Neural cell (in vitro differentiated cells): ENCODE results near the gene FAM184A.

ENCODE experiments used
- EP300 ChIP-seq: fragments of 450-650 bp; conservative IDR thresholded peaks from 2 replicates; pipeline ENCODE4 v1.6.1; 2014; ENCODE audit warnings: antibody characterized with exemption, mild to moderate bottlenecking, moderate library complexity; ENCODE audit not compliant: poor library complexity, severe bottlenecking
- EZH2 ChIP-seq: fragments of 200-600, 300-800 bp; shearing (Covaris generic), sonication (generic); IDR thresholded peaks from 2 replicates; pipeline ENCODE4 v1.6.1; 2014; ENCODE audit warnings: antibody characterized with exemption, low read length, borderline replicate concordance, mild to moderate bottlenecking; ENCODE audit not compliant: insufficient read depth, poor library complexity, severe bottlenecking
- POLR2AphosphoS5 ChIP-seq: IDR thresholded peaks from 2 replicates; pipeline ENCODE4 v1.6.1; 2012
- SMC3 ChIP-seq: fragments of 450-650 bp; conservative IDR thresholded peaks from 2 replicates; pipeline ENCODE4 v1.6.1; 2014; ENCODE audit warnings: antibody characterized with exemption, mild to moderate bottlenecking, moderate library complexity; ENCODE audit not compliant: poor library complexity
- TAF1 ChIP-seq: IDR thresholded peaks from 2 replicates; pipeline ENCODE4 v1.6.1; 2012; ENCODE audit warnings: low read depth
- TF ChIP-seq, protein P1 (sequence below): fragments of 450-650 bp; IDR thresholded peaks from 2 replicates; pipeline ENCODE4 v1.5.1; 2014; ENCODE audit warnings: antibody characterized with exemption, mild to moderate bottlenecking, moderate library complexity; ENCODE audit not compliant: poor library complexity, severe bottlenecking
- TF ChIP-seq, protein P2 (sequence below): IDR thresholded peaks from 2 replicates; pipeline ENCODE4 v1.6.1; 2012; ENCODE audit warnings: borderline replicate concordance

DNA sequence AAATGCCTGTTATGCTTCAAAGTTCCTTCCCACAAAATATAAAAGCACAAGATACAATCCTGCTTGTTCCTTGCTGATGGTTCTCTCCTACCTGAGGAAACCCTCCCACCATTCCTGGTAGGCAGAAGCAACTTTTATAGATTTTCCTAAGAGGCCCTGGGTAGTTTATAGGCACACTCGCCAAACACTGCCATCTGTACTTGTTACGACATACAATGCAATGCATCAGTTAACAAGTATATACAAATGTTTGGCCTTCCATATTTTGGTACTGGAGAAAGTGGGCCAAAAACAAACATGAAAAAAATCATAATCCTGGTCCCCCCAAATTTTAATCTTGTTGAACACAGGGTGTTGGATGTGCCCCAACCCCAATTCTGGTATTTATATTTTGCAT, 160.1 kb downstream of the FAM184A start:
- TF ChIP-seq, protein P1, sequence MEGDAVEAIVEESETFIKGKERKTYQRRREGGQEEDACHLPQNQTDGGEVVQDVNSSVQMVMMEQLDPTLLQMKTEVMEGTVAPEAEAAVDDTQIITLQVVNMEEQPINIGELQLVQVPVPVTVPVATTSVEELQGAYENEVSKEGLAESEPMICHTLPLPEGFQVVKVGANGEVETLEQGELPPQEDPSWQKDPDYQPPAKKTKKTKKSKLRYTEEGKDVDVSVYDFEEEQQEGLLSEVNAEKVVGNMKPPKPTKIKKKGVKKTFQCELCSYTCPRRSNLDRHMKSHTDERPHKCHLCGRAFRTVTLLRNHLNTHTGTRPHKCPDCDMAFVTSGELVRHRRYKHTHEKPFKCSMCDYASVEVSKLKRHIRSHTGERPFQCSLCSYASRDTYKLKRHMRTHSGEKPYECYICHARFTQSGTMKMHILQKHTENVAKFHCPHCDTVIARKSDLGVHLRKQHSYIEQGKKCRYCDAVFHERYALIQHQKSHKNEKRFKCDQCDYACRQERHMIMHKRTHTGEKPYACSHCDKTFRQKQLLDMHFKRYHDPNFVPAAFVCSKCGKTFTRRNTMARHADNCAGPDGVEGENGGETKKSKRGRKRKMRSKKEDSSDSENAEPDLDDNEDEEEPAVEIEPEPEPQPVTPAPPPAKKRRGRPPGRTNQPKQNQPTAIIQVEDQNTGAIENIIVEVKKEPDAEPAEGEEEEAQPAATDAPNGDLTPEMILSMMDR, result no peak
- TF ChIP-seq EZH2, result no peak
- TF ChIP-seq, protein P2, sequence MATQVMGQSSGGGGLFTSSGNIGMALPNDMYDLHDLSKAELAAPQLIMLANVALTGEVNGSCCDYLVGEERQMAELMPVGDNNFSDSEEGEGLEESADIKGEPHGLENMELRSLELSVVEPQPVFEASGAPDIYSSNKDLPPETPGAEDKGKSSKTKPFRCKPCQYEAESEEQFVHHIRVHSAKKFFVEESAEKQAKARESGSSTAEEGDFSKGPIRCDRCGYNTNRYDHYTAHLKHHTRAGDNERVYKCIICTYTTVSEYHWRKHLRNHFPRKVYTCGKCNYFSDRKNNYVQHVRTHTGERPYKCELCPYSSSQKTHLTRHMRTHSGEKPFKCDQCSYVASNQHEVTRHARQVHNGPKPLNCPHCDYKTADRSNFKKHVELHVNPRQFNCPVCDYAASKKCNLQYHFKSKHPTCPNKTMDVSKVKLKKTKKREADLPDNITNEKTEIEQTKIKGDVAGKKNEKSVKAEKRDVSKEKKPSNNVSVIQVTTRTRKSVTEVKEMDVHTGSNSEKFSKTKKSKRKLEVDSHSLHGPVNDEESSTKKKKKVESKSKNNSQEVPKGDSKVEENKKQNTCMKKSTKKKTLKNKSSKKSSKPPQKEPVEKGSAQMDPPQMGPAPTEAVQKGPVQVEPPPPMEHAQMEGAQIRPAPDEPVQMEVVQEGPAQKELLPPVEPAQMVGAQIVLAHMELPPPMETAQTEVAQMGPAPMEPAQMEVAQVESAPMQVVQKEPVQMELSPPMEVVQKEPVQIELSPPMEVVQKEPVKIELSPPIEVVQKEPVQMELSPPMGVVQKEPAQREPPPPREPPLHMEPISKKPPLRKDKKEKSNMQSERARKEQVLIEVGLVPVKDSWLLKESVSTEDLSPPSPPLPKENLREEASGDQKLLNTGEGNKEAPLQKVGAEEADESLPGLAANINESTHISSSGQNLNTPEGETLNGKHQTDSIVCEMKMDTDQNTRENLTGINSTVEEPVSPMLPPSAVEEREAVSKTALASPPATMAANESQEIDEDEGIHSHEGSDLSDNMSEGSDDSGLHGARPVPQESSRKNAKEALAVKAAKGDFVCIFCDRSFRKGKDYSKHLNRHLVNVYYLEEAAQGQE, result no peak
- TF ChIP-seq TAF1, result no peak
- no peak for TF ChIP-seq POLR2AphosphoS5
- TF ChIP-seq SMC3, result no peak
- TF ChIP-seq EP300, result no peak
